HG03558 (cell line): ENCODE results near the gene CDH20.
A peak's percentile ranks its signal among the peaks of the same experiment; 100 is the strongest.

Experiments
- ATAC-seq: cut with Tn5 transposase; IDR thresholded peaks from one replicate; pipeline ENCODE4 v1.9.1; 2021; ENCODE audit warnings: moderate number of reproducible peaks; ENCODE audit not compliant: unreplicated experiment; ENCODE audit errors: extremely low read depth

The CDH20 gene

DNA sequence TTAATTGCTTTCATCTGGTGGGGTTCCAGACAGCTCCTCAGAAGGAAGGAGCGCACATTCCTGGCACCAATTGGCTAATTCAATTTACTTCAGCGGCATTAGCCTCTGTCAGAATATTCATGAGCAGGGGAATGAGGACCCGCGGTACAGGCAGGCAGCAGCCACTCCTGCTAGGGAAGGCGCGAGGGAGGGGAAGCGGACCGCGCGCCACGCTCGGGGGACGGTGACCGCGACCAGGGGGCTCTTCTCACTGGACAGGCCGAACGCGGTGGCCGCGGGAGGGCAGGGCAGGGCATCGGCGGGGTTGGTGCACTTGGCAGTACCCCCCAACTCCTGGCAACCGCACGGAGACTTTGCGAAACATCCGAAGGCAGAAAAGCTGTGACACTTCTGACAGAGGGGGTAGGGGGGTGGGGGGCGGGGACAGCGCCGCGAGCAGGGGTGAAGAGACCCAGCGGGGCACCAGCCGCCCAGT, at the start of gene CDH20:
Gene CDH20, plus strand, starts transcription at position 160 of the 475 bp plus-strand sequence.
- no peak for ATAC-seq

DNA sequence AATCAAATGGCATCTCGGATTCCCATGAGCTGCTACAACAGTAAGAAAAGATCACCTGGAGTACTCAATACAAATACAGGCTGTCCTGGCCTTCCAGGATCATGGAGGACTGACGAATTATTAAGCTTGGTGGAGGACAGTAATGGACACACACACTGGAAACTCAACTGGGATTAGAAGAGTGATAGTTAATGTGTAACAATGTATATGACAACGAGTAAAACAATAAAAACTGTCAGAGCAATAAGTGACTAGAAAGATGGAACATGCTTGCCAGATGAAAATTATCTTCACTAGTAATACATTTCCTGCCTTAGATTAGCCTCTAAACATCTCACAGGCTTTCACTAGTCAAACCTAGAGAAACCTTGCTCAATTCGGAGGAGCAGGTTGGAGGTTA, 49.2 kb upstream of the CDH20 start:
- ATAC-seq = no peak

DNA sequence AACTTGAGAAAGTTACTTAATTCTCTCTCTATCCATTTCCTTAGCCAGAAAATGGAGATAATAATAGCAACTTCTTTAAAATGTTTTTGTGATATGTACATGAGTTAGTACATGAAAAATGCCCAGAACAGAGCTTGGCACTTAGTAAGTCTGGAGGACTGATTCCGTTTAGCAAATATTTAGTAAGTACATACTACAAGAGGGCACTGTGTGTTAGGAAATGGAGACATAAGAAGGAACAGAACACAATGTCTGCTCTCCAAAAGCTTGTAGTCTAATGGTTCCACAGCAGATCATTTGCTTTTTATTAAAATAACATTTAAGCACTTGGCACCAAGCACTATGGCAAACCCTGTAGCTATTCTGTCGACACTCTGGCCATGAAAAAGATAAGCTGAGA, 47.5 kb upstream of the CDH20 start:
- ATAC-seq = no peak

DNA sequence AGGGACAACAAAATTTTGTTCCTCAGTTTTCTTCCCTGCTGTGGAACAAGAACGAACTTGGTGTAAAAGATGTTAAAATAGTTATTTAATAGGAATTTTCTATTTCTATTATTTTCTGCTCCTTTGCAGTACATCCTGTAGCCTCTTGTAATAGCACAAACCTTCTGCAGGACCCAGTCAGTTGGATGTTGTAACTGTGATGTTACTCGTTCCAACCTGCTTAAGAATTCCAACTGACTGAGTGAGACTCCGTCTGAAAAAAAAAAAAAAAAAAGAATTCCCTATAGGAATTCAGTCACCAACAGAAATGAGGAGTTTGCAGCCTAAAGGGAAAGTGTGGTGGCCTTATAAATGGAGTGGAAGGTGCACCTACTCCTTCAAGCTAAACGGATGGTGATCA, 46.4 kb upstream of the CDH20 start:
- ATAC-seq = no peak

DNA sequence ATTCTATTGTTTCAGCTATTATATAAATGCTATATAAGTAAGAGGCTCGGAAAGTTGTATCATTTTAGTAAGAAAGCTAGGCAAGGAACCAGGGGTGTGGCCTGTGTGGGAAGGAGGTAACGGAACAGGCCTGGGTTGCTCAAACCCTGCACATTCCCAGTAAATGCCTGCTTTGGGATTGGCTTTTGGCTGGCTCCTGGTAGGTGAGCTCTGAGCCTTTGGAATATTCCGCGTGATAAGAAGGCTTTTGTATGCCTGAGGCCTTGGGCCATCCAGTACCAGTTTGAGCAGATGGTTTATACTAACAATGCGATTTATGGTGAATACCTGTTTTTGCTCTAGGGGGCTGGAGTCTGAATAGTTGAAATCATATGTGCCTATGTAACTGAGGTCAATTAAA, 42.6 kb upstream of the CDH20 start:
- ATAC-seq = no peak

DNA sequence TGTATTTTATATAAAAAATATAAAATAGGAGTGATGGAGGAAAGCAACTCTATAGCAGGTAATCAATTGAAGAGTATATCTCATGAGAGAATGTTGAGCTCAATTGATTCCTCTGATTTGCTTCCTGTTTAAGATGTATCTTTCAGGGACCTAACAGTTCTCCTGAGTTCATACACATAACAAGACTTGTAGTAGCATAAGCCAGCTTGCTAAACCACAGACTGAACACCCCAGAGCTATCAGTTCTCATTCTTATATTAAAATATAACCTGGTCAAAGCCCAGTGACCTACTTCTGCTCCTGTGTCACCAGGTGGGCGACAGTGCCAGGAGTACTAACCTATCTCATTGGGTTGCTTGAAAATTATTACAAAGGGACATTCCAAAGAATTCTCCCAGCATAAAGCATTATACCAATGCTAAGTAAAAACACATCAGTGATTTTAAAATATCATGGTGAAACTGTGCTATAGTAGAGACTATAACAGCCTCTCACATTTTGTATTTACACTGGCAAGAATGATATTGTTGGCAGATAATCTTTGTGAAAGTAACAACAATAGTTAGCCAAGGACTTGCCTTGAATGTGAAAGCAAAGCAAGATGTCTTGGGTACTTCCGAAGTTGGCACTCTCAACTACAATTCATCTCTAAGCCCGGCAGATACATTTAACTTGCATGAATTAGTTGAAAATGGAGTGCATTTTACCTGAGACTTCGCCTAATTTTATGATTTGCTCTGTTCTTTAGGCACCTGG, 40.8 kb upstream of the CDH20 start:
- no peak for ATAC-seq

DNA sequence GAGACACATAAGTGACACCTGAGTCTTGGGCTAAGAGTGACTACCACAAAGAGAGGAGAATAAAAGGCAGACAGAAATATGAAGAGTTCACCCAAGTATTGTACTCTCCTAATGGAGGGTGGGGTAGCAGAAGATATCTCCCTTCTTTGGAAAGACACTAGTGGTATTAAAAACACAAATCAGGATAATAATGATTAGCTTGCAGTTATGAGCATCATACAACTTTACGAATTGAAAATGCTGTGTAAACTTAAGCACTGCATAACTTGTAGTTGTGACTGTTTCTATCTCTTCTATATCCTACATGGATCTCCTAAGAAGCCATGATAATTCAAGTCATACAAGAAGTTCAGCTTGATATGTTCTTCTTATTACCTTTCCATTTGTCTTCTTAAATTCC, 38.1 kb upstream of the CDH20 start:
- no peak for ATAC-seq

DNA sequence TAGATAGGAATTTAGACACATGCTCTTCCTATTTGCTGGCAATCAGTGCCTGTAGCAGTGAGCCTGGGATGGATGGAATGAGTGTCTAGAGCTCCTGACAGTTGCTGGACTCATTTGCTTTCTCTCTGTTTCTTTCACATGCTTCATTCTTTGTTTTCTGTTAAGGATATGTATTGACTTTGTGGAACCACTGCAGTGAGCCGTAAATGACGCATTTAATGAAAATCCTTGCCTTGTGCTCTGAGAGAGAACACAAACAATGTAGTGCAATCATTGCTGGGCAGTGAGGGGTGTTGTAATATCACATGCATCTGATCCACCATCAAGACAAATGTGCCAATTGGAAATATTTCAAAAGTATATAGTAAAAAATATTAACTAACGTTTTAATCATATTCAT, 25.2 kb upstream of the CDH20 start:
- no peak for ATAC-seq

DNA sequence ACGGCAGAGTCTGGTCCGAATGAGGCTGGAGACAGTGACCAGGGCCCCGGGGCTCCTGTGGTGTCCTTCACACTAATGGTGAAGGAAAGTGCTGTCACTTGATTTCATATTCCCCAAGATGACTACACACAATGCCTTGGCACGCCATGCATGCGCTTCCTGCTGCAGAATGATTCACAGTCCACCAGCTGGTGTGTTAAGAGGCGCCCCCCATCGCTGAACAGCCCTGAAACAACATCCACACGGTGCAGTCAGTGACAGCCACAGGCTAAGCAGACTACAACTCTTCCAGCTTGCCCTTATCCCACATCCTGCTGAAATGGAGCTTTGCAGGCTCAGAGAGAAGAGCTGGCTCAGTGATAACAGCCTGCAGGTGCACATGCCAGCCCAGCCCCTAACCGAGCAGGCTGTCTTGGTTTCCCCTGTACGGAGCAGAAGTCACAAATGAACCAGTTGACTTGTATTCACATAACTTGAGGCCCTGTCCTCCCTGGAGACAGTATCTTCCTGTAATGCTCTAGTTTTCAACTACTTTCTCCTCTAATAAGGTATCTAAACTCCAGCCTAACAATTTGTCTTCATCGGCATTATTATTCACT, 24.3 kb upstream of the CDH20 start:
- no peak for ATAC-seq

DNA sequence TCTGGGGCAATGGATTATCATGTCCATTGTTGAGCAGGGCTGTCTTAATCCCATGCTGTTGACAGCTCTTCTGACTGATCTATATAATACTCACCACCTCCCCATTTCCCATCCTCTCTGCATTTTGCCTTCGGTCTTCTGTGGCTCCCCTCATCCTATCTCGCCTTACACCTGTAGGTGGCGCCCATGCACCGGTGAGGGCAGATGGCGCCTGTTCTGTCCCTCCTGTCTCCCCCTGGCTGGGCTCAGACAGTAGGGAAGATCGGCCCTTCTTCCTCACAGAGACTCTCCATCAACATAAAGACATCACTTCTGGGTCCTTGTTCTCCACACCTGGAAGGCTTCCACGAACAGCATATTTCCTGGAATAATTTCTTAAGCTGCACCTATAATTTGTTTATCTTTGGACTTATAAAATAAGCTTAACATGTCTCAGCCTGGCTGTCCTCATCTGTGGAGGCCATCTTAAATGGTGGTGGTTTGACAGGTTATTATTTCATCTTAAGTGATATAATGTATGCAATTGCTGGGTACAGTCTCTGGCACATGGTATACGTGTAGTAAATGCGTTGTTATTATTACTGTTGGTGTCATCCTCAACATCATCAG, 10.9 kb upstream of the CDH20 start:
- peak; percentile 90 for ATAC-seq

DNA sequence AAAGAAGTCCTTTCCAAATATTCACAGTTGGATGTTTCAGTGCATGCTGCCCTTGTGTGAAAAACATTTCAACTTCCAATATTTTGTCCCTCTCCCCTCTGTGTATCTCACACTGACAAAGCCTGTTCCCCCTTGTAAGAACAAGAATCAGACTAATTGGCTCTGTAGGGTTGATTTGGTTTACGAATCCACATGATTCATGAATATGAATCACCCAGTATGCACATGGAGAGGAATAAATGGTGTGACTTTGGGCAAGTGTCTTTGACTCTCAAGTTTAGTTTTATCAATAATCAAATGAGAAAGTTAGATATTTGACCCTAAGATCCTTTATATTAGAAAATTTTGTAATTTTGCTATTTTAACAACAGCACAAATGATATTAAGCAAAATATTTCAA, 9.3 kb upstream of the CDH20 start:
- no peak for ATAC-seq

DNA sequence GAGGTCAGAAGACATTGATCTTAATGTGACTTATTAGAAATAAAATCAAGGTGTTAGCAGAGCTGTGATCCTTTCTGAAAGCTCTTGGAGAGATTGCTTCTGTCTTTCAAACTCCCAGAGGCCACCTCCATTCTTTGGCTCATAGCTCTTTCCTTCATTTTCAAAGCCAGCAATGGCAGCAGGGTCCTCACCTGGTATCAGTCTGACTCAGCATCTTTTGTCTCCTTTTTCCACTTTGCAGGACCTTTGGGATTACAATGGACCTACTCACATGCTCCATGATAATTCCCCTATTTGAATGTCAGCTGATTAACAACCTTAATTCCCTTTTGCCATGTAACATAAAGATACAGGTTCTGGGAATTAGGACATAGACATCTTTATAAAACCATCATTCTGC, 6.8 kb upstream of the CDH20 start:
- ATAC-seq = no peak

DNA sequence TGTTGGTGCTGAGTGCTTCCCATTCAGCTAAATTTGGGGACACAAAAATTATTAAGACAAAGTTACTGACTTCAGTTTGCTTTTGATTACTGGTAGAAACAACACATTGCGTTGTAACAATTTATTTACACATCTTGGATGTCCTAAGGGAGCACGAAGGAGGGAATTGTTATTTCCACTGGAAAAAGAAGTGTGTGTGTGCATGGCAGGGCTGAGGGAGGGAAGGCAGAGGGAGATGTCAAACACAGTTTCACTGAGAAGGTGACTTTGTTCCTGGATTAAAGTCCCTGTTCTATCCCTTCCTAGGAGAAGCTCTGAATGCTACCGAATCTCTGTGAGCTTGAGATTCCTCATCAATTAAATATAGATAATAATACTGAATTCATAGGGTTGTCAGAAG, 3.8 kb upstream of the CDH20 start:
- ATAC-seq = no peak

DNA sequence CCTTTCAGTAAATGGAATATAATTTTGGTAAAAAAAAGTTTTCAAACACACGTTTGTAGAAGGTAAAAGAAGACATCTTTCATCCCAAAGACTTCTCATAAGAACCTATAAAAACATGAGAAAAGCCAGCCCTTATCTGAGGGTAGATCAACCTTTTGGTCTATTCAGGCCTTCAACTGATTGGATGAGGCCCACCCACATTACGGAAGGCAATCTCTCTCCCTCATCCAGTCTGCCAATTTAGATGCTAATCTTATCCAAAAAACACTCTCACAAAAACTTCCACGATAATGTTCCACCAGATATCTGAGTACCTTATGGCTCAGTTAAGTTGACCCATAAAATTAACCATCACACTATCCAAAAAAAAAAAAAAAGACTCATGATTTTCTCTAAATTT, 2.2 kb upstream of the CDH20 start:
- no peak for ATAC-seq

DNA sequence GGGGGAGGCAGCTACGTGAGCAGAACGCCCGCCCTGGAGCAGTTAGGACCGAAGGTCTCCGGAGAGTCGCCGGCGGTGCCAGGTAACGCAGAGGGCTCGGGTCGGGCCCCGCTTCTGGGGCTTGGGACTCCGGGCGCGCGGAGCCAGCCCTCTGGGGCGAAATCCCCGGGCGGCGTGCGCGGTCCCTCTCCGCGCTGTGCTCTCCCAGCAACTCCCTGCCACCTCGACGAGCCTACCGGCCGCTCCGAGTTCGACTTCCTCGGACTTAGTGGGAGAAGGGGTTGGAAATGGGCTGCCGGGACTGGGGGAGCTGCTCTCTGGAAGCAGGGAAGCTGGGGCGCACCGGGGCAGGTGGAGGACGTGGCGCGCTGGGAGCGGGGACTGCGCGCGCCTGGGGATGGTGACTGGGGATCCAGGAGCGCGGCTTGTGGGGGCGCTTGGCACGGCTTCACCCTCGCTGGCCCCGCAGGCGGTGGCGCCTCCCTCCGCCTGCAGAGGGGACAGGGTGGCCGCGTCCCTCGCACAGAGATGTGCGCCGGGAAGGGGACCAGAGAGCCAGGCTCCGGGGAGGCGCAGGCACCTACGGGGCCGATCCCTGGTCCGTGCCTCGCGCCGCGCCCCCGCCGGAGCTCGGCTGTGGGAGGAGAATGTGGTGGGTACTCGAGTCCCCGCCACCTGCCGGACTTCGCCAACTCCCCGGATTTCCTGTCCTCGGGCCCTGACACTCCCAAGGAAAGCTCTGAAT, 688 bp downstream of the CDH20 start:
- ATAC-seq = no peak

DNA sequence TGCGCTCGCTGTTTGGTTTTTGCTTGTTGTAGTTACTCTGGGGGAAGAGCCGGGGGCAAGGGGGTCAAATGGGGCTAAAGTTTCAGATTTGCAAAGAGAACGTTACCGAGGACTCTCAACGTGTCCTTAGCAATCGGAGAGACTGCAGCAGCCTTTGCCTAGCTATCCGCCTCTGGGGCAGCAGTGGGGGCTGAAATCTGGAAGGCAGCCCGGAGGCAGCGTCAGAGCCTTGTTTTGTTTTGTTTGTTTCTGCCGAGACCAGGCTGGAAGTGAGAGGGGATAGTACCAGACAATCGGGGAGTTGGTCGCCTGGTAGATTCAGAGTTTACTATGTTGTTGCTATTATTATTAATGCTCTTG, 1.2 kb downstream of the CDH20 start:
- no peak for ATAC-seq

DNA sequence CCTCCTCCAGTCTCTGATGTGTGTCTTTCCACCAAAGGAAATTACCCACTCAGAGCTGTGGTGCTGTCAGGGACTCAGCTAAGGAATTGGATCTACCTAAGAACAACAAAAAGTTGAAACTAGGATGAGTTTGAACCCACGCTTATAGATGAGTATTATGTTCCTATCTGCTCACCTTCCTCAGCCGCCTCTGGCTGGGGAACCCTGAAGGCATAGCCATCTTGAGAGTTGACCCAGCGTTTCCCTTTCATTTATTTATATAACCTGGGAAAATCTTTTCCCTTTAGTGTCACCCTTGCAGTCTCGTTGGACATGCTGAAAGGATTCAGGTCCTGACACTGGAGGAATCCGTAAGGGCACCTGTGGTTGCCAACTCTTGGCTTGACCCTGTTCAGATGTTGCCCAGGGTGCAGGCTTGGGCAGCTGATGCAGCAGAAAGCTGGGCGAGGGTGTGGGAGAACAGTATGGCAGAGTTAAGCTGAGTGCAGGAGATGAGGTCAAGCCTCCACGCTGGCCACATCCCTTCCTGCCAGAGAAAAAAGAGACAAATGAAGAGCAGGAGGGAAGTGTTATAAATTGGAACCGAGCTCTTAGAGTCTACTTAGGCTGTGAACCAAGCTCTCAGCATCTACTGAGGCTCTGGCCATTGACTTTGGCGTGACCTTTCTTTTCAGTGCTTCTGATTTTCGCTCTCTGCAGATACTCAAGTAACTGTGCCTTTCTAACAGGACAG, 1.9 kb downstream of the CDH20 start:
- no peak for ATAC-seq

DNA sequence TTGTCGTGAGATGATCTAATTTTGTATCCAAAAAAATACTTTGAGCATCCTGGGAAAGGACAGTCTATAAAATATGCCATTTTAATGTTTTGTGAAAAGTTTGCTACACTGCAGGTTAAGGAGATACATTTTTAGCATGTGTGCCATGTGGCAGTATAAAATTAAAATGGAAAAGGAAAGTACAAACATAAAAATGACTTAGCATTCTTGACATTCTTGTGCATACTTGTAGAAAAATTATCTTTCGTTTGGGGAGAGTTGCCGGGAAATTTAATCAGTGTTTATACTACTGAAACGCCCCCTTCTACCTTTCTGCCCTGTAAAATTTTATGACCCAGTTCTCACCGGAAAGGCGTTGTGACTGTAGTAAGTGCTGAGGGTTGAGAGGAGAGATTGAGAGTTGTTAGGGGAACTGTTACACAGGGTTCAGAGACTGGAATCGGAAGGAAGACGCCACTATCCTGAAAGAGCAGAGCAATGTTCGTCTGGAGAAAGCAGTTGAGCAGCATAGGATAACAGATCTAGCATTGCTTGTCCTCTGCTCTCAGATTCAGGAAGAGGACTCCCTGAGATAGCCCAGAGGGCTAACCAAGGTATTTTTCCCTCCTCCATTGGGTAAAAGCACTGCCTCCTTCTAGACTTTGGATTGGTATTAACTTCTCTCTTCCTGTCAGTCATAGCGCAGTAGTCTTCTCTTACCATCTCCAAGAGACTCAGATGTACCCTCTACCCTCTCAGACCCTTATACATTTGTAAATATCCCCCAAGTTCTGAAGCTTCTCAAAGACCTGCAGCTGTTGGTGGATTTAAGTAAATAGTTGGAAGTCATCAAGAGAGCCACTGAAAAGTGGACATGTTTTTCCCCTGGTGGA, 2.7 kb downstream of the CDH20 start:
- ATAC-seq = no peak

DNA sequence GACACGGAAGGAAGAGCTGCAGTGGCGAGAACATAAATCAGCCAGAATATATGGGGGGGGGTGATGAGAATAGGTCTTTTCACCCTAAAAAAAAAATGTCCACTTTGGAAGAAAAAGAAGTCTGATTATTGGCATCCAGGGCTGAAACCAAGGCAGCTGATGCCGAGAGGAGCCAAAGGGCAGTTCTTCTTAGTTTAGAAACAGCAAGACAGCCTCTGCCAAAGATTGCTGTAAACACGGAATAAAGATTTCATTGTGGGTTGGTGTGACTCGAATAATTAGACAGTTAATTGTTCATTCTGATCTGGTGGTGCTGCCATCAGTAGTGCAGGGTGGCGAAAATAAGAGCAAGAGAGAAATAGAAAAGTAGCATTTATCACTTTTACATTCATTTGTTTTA, 3.5 kb downstream of the CDH20 start:
- no peak for ATAC-seq

DNA sequence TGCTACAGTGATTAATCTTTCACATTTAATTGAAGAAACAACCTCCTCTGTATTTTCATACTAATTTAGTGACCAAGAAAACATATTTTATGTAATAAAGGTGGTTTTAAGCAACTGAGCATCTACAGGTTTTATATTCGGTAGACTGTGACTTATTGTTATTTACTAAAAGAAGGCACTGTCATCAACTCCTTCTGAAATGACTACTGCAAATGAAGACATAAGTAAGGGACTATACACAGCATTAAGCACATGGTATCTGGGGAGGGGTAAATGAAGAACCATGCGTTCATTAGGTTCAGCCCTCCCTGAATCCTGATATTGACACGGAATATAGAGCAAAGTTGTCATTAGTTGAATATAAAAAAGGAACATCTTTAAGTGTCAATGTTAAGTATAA, 4.3 kb downstream of the CDH20 start:
- ATAC-seq = no peak
